SK-N-SH (cell line): ENCODE results near the gene CACNA1D.

Source experiments
- CHD2 ChIP-seq: fragments of 150-350 bp; IDR thresholded peaks from 2 replicates; pipeline ENCODE4 v1.6.1; 2018; ENCODE audit warnings: low read length; ENCODE audit not compliant: partially characterized antibody
- CTCF ChIP-seq: fragments of 200-600 bp; sonication (generic); IDR thresholded peaks from 2 replicates; pipeline ENCODE4 v1.6.1; 2017; ENCODE audit warnings: antibody characterized with exemption, mild to moderate bottlenecking, moderate library complexity
- ELF1 ChIP-seq: IDR thresholded peaks from 2 replicates; pipeline ENCODE4 v1.4.0; 2012
- EP300 ChIP-seq, 2 experiments: IDR thresholded peaks; 2 replicates each; pipeline versions ENCODE4 v1.4.0 to v1.6.1; 2012; ENCODE audit warnings: borderline replicate concordance in 1 of 2, low read depth in 1 of 2, low read length in 1 of 2
- EZH2phosphoT487 ChIP-seq: fragments of 200-600 bp; sonication (generic); IDR thresholded peaks from 2 replicates; pipeline ENCODE4 v1.6.1; 2017; ENCODE audit warnings: low read depth, mixed run types, mild to moderate bottlenecking, antibody characterized with exemption, moderate library complexity, borderline replicate concordance
- FOSL2 ChIP-seq: IDR thresholded peaks from 2 replicates; pipeline ENCODE4 v1.4.0; 2012; ENCODE audit warnings: low read depth, mild to moderate bottlenecking, moderate library complexity, borderline replicate concordance
- GABPA ChIP-seq: IDR thresholded peaks from 2 replicates; pipeline ENCODE4 v1.4.0; 2012; ENCODE audit warnings: low read depth, mild to moderate bottlenecking
- SMC3 ChIP-seq: IDR thresholded peaks from 2 replicates; pipeline ENCODE4 v1.6.1; 2012; ENCODE audit warnings: low read depth, low read length, improper control_type of control experiment
- TAF1 ChIP-seq: IDR thresholded peaks from 2 replicates; pipeline ENCODE4 v1.6.1; 2012; ENCODE audit warnings: low read depth, mild to moderate bottlenecking, low read length, moderate library complexity, borderline replicate concordance
- USF2 ChIP-seq: fragments of 150-350 bp; IDR thresholded peaks from 2 replicates; pipeline ENCODE4 v1.6.1; 2017; ENCODE audit warnings: antibody characterized with exemption, low read length, low read depth, borderline replicate concordance
- TF ChIP-seq, protein P1 (sequence below): IDR thresholded peaks from 2 replicates; pipeline ENCODE4 v1.4.0; 2012; ENCODE audit warnings: low read depth
- TF ChIP-seq, protein P2 (sequence below): IDR thresholded peaks from 2 replicates; pipeline ENCODE4 v1.6.1; 2012; ENCODE audit warnings: mild to moderate bottlenecking, low read depth, low read length, moderate library complexity

DNA sequence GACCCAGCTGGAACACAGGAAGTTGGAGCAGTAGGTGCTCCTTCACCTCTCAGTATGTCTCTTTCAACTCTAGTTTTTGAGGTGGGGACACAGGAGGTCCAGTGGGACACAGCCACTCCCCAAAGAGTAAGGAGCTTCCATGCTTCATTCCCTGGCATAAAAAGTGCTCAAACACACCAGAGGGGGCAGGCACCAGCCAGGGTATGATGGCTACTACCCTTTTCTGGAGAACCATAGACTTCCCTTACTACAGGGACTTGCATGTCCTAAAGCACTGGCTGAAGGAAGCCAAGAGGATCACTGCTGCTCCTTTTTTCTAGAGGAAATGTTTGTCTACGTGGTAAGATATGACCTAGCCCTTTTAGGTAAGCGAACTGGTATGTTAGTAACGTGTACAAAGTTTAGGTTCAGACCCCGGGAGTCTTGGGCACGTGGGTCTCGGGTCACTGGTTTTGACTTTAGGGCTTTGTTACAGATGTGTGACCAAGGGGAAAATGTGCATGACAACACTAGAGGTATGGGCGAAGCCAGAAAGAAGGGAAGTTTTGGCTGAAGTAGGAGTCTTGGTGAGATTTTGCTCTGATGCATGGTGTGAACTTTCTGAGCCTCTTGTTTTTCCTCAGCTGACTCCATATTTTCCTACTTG lies 363.8 kb downstream of the CACNA1D start:
- TF ChIP-seq CTCF (no peak), SMC3 (no peak), EP300 (IDR thresholded peaks at IDR 0.05; ENCODE audit: borderline replicate concordance in 1 of 2, low read depth in 1 of 2, low read length in 1 of 2) (no peak), TAF1 (no peak), EZH2phosphoT487 (no peak), USF2 (no peak), GABPA (no peak), ELF1 (no peak), CHD2 (no peak), FOSL2 (no peak)
- TF ChIP-seq, protein P1, sequence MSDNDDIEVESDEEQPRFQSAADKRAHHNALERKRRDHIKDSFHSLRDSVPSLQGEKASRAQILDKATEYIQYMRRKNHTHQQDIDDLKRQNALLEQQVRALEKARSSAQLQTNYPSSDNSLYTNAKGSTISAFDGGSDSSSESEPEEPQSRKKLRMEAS: no peak
- TF ChIP-seq, protein P2, sequence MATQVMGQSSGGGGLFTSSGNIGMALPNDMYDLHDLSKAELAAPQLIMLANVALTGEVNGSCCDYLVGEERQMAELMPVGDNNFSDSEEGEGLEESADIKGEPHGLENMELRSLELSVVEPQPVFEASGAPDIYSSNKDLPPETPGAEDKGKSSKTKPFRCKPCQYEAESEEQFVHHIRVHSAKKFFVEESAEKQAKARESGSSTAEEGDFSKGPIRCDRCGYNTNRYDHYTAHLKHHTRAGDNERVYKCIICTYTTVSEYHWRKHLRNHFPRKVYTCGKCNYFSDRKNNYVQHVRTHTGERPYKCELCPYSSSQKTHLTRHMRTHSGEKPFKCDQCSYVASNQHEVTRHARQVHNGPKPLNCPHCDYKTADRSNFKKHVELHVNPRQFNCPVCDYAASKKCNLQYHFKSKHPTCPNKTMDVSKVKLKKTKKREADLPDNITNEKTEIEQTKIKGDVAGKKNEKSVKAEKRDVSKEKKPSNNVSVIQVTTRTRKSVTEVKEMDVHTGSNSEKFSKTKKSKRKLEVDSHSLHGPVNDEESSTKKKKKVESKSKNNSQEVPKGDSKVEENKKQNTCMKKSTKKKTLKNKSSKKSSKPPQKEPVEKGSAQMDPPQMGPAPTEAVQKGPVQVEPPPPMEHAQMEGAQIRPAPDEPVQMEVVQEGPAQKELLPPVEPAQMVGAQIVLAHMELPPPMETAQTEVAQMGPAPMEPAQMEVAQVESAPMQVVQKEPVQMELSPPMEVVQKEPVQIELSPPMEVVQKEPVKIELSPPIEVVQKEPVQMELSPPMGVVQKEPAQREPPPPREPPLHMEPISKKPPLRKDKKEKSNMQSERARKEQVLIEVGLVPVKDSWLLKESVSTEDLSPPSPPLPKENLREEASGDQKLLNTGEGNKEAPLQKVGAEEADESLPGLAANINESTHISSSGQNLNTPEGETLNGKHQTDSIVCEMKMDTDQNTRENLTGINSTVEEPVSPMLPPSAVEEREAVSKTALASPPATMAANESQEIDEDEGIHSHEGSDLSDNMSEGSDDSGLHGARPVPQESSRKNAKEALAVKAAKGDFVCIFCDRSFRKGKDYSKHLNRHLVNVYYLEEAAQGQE: no peak
